HG03432 (cell line): ENCODE data around the gene POFUT1.
"Not testable (repeated sequence)": the region's sequence is repeated elsewhere in the genome, so short reads cannot be mapped to it uniquely, and the experiment has no call there.

Experiments
- ATAC-seq: cut with Tn5 transposase; IDR thresholded peaks from one replicate; pipeline ENCODE4 v1.9.1; 2021; ENCODE audit warnings: mild to moderate bottlenecking, moderate library complexity; ENCODE audit not compliant: unreplicated experiment

Gene POFUT1

GRCh38 chr20:32188376-32189122 is 19.1 kb upstream of the POFUT1 start:
- no peak for ATAC-seq

- no peak for ATAC-seq
Measured at GRCh38 chr20:32189123-32189410, 18.6 kb upstream of the POFUT1 start.

DNA sequence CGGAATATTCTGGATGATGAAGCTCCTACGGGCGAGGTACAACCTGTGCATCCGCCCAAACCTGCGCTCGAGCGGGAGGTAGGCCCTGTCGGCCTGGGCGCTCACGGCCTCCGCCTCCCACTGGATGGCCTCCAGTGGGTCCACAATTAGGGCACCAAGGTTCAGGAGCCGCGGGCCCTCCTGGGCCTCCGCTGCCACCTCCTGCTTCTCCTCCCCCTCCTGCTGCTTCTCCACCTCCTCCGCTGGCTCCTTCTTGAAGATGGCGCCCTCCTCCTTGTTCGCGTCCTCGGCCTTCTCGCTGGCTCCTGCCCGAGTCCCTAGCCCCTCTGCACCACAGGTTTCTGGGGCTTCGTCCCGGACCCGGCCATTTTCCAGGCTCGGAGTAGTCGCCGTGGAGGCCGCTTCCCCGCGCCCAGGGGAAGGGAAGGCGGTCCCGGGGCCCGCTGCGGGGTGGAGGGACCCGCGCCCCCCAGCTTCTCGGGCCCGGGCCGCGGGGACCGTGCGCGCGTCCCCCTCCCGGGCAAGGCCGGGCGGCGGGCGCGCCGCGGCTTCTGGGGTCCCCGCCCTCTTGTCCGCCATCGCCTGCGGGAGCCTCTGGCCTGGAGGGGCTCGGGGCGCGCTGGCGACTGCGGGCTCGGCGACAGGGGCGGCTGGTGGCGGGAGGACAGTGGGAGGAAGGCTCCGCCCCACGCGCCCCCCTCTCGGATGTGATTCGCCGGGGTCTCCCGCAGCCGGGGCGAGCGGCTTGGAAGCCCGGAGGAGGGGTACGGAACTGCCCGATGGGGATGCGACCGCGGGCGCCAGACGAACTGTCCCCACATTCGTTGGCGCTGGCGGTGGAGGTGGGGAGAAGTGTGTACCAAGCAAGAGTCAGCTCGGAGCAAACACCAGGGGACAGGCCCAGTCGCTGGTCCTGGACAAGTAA is 17.7 kb upstream of the POFUT1 start:
- no peak for ATAC-seq

DNA sequence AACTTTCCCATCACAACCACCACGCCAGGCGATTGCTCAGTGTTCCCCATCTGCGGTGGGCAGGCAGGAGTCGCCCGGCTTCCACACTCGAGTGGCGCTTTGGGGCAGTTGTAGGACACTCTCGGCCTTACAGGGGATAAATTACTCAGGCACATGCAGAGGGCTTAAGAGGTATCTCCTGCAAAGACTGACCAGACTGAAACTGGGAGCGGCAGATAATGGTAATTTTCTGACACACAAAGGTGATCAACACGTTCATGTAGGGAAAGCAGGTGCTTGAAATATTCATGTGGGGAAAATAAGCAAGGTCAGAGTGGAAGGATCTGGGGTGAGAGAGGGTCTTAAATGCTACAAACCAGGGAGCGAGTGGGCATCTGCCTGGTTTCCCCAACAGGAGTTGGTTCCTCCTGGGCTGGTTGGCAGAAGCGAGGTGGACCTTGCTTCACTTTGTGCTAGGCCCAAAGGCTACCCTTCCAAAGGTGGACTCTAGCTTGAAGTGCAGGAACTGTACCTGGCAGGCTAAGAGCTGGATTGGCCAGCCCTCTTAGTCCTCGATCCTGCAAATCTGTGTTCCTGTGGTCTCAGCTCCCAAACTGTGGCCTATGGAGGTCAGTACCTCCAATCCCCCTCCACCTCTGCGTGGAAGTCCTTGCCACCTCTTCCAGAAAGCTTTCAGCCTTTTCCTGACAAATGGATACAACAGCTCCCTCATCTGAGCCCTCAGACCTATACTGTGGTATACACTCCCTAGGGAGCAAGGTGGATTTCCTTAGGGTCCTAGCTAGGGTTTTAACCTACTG is 16.9 kb upstream of the POFUT1 start:
- ATAC-seq: no peak

DNA sequence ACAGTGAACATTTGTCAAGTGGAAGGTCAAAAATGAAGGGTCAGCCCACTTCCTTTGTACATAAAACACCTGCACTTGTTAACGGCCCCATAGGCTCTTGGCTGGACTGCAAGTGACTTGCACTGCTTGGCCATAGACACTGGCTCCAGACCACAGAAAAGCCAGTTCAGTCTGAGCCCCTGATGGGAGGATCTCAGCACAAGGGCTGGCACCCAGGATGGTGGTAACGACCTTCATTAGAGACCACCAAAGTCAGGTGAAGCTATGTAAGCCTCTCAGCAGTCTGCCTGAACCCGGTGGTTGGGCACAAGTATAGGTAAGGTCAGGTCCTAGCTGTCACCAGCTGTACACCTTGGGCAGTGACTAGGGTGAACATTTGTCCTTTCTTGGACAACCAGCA is 16.3 kb upstream of the POFUT1 start:
- no peak for ATAC-seq

- no peak for ATAC-seq
Measured at GRCh38 chr20:32191873-32192272, 15.8 kb upstream of the POFUT1 start.

GRCh38 chr20:32192698-32193097 is 15.0 kb upstream of the POFUT1 start:
- no peak for ATAC-seq

DNA sequence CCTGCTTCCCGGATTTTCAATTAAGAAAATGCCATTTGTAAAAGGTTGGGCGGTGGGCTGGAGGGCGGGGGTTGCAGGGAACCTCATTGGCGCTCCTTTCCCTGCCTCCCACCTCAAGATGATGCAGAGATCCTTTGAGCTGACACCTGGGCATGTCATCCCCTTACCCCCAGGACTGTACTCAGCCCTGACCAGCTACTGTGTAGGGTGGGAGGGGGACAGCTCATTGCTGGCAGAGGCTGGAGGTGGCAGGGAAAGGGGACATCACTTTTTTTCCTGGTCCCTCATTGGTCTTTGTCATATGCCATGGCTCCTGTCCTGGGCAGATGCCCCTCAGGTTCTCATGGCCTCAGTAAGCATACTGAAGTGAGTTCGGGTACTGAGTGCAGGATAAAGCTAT is 14.3 kb upstream of the POFUT1 start:
- ATAC-seq: not testable (repeated sequence)

DNA sequence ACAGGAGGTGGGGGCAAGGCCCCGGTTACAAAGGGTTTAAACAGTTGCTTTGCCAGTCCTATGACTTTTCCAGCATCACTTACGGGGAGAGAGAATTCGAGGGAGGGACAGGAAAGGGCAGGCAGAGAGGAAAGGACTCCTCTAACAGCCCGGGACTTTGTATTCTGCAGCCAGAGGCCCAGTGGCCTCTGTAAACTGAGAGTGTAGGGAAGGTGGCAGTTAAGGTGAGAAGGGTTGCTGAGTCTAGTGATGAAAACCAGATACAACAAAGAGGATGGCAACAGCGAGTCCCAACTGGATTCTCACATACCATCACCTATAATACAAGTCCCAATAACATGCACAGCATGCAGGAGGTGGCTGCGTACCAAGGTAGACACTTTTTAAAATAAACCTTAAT is 13.7 kb upstream of the POFUT1 start:
- ATAC-seq: no peak

GRCh38 chr20:32195581-32195980 is 12.1 kb upstream of the POFUT1 start:
- no peak for ATAC-seq

GRCh38 chr20:32196613-32197012 is 11.1 kb upstream of the POFUT1 start:
- not testable (repeated sequence) for ATAC-seq

- not testable (repeated sequence) for ATAC-seq
Measured at GRCh38 chr20:32197136-32197535, 10.5 kb upstream of the POFUT1 start.

DNA sequence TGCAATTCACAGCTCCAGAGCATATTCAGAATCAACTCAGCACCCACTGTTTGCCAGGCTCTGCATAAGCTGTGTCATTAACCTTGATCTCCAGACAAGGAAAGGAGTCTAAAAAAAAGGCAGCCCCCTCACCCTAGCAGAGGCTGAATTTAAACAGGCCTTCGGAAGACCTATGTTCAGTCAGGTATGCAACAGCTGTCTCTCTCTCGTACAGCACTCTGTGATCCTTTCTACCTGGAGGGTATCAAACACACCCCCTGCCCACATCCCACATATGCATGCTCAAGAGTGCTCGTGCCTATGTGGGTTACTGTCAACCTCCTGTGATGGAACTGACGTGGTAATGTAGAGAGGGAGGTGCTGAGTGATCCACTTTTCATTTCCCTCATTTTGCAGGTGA is 8.7 kb upstream of the POFUT1 start:
- ATAC-seq: no peak

DNA sequence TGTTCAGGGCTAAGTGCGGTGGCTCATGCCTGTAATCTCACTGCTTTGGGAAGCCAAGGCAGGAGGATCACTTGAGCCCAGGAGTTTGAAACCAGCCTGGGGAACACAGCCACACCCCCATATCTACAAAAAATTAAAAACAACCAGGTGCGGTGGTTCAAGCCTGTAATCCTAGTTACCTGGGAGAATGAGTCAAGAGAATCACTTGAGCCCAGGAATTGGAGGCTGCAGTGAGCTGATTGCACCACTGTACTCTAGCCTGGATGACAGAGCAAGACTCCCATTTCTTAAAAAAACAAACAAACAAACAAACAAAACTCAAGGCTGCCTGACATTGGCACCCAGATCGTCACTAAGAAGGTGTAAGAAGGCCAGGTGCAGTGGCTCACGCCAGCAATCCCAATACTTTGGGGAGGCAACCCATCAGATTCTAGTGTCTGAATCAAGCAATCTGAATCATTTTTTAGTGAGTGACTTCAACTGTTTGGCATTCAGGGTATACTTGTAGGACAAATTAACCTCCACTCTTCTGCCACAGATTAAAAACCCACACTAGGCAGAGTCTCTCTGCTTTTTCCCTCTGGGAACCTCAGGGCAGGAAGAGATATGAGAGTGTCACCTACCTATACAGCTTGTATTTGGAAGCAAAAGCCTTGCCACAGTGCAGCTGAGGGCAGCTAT is 6.2 kb upstream of the POFUT1 start:
- no peak for ATAC-seq

DNA sequence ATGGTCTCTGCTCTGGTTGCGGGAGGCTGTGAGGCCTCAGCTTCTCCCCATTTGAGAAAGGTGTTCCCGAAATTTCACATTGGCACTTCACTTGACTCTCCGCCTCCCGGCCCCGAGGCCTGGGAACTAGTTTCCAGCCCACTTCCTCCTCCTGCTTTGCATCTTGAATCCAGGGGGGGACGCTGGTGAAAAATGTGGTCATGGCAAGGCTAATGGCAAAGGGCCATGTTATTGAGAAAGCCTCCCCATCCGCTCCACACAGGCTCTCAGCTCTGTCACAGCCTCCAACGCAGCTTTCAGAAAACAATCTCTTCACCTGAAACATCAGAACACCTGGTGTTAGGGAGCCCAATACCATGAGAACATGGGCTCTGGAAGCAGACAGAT is 5.7 kb upstream of the POFUT1 start:
- ATAC-seq: no peak

GRCh38 chr20:32203356-32204204 is 4.1 kb upstream of the POFUT1 start:
- ATAC-seq: no peak

GRCh38 chr20:32204205-32205109 is 3.2 kb upstream of the POFUT1 start:
- no peak for ATAC-seq

GRCh38 chr20:32205110-32205842 is 2.4 kb upstream of the POFUT1 start:
- no peak for ATAC-seq
